Mesendoderm (in vitro differentiated cells): ENCODE measurements around the gene SEMA5B.

Experiments
- DNase-seq: peaks from one replicate; pipeline ENCODE4 v3.0.0; 2013
- H2AK5ac ChIP-seq: 2 replicates; pipeline ENCODE4 v1.6.1; 2013; ENCODE audit warnings: low read length, inconsistent platforms
- H2BK120ac ChIP-seq: 2 replicates; pipeline ENCODE4 v1.6.1; 2013; ENCODE audit warnings: low read depth, mild to moderate bottlenecking, low read length, moderate library complexity, mixed read lengths
- H2BK15ac ChIP-seq: replicated peaks from 2 replicates; pipeline ENCODE4 v1.6.1; 2013; ENCODE audit warnings: low read depth, mild to moderate bottlenecking, moderate library complexity
- H2BK5ac ChIP-seq: 2 replicates; pipeline ENCODE4 v1.6.1; 2013; ENCODE audit warnings: low read length, inconsistent platforms
- H3K18ac ChIP-seq: 2 replicates; pipeline ENCODE4 v1.6.1; 2013; ENCODE audit warnings: mild to moderate bottlenecking, low read length, mixed read lengths
- H3K23ac ChIP-seq: one replicate; pipeline ENCODE4 v1.6.1; 2013; ENCODE audit warnings: low read length
- H3K27ac ChIP-seq: 2 replicates; pipeline ENCODE4 v1.5.1; 2013; ENCODE audit warnings: low read depth, mild to moderate bottlenecking, inconsistent platforms, low read length, moderate library complexity
- H3K27me3 ChIP-seq: 2 replicates; pipeline ENCODE4 v1.6.1; 2013; ENCODE audit warnings: low read length, control low read depth, mild to moderate bottlenecking, inconsistent platforms; ENCODE audit not compliant: insufficient read depth, poor library complexity
- H3K36me3 ChIP-seq: 2 replicates; pipeline ENCODE4 v1.6.1; 2013; ENCODE audit warnings: low read length, inconsistent platforms; ENCODE audit not compliant: control insufficient read depth, insufficient read depth
- H3K4ac ChIP-seq: one replicate; pipeline ENCODE4 v1.6.1; 2013; ENCODE audit warnings: low read depth, mild to moderate bottlenecking, low read length, moderate library complexity
- H3K4me1 ChIP-seq: 2 replicates; pipeline ENCODE4 v1.6.1; 2013; ENCODE audit warnings: low read depth, low read length, inconsistent platforms; ENCODE audit not compliant: control insufficient read depth
- H3K4me2 ChIP-seq: 2 replicates; pipeline ENCODE4 v1.6.1; 2013; ENCODE audit warnings: low read length
- H3K4me3 ChIP-seq: 2 replicates; pipeline ENCODE4 v1.5.1; 2013; ENCODE audit warnings: mild to moderate bottlenecking, low read length
- H3K56ac ChIP-seq: one replicate; pipeline ENCODE4 v1.6.1; 2013; ENCODE audit warnings: low read length
- H3K79me1 ChIP-seq: 2 replicates; pipeline ENCODE4 v1.6.1; 2013; ENCODE audit warnings: low read length, inconsistent platforms
- H3K79me2 ChIP-seq: 2 replicates; pipeline ENCODE4 v1.6.1; 2013; ENCODE audit warnings: mild to moderate bottlenecking, low read length; ENCODE audit not compliant: control insufficient read depth, insufficient read depth
- H3K9ac ChIP-seq: 2 replicates; pipeline ENCODE4 v1.6.1; 2013; ENCODE audit warnings: low read length, inconsistent platforms
- H4K5ac ChIP-seq: one replicate; pipeline ENCODE4 v1.6.1; 2013; ENCODE audit warnings: low read length
- H4K8ac ChIP-seq: one replicate; pipeline ENCODE4 v1.6.1; 2013; ENCODE audit warnings: low read depth, mild to moderate bottlenecking, control low read depth, low read length, moderate library complexity
- WGBS: extraction: QIAGEN DNeasy Blood & Tissue Kit; methylation state at CpG from one replicate; pipeline ENCODE4 v1.1.7; 2013; ENCODE audit warnings: low lambda C conversion rate, missing lambda C conversion rate; ENCODE audit not compliant: insufficient coverage; ENCODE audit errors: extremely low coverage; 5-methylcytosine and 5-hydroxymethylcytosine counted together

SEMA5B gene

GRCh38 chr3:123037015-123037375 is 9.4 kb upstream of the SEMA5B start:
- H3K4me1 ChIP-seq, result peaks cover 3% of the 10 kb centered on the region
- no peaks in the 10 kb centered on the region for H3K79me2 ChIP-seq
- H3K27me3 ChIP-seq, result no peaks in the 10 kb centered on the region
- H3K4ac ChIP-seq, result no peak overlapping the region
- H3K23ac ChIP-seq, result no peak overlapping the region
- DNase-seq, result no peak
- no peaks in the 10 kb centered on the region for H3K79me1 ChIP-seq
- H2BK5ac ChIP-seq, result no peak overlapping the region
- H3K9ac ChIP-seq, result no peak overlapping the region
- H2BK120ac ChIP-seq, result no peak overlapping the region
- H3K4me3 ChIP-seq, result no peak overlapping the region
- H3K36me3 ChIP-seq, result no peaks in the 10 kb centered on the region
- H2BK15ac ChIP-seq, result no peak overlapping the region
- H3K27ac ChIP-seq, result no peak overlapping the region
- WGBS, result no CpG with 5 or more reads among the region's 5 CpGs
- H2AK5ac ChIP-seq, result no peak overlapping the region
- H4K8ac ChIP-seq, result no peak overlapping the region
- H3K18ac ChIP-seq, result no peak overlapping the region
- no peak overlapping the region for H3K56ac ChIP-seq
- H4K5ac ChIP-seq, result no peak overlapping the region
- H3K4me2 ChIP-seq, result no peak overlapping the region

DNA sequence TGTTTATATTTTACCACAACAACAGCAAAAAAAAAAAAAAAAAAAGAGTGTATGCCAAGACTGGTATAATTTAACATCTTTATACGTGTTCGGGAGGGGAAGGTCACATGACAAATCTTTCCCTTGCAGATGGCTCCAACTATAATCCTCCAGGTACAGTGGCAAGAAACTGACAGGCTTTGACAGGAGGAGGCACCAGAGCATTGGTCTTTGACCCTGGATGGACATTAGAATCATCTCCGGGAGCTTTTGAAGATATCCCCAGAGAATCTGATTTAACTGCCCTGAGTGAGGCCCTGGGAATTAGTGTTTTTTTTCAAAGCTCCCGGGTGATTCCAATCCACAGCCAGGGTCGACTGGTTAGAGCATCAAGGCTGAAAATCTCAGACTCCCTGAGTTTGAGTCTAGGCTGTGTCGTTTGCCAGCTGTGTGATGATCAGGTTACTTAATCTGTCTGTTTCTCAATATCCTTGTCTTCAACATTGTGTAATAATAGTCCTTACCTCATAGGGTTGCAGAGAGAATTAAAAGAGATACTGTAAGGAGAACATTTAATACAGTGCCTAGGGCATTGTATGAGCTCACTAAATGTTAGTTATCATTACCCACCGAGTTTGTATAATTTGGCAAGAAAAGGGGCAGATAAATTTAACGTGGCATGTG is 8.9 kb upstream of the SEMA5B start:
- no peak overlapping the region for H3K27ac ChIP-seq
- H4K8ac ChIP-seq, result no peak overlapping the region
- no peaks in the 10 kb centered on the region for H3K27me3 ChIP-seq
- no peak overlapping the region for H3K23ac ChIP-seq
- H2BK15ac ChIP-seq, result no peak overlapping the region
- no CpG with 5 or more reads among the region's 8 CpGs for WGBS
- peaks cover 3% of the 10 kb centered on the region for H3K4me1 ChIP-seq
- H3K79me1 ChIP-seq, result no peaks in the 10 kb centered on the region
- no peak overlapping the region for H4K5ac ChIP-seq
- no peak overlapping the region for H3K4me2 ChIP-seq
- H3K18ac ChIP-seq, result no peak overlapping the region
- H3K36me3 ChIP-seq, result no peaks in the 10 kb centered on the region
- H3K79me2 ChIP-seq, result no peaks in the 10 kb centered on the region
- H2AK5ac ChIP-seq, result no peak overlapping the region
- H3K56ac ChIP-seq, result no peak overlapping the region
- no peak overlapping the region for H3K9ac ChIP-seq
- no peak for DNase-seq
- no peak overlapping the region for H3K4me3 ChIP-seq
- H2BK120ac ChIP-seq, result no peak overlapping the region
- H2BK5ac ChIP-seq, result no peak overlapping the region
- H3K4ac ChIP-seq, result no peak overlapping the region

GRCh38 chr3:123034996-123035395 is 7.4 kb upstream of the SEMA5B start:
- Histone ChIP-seq H2AK5ac (no peak overlapping the region), H3K79me1 (no peaks in the 10 kb centered on the region), H3K4me2 (no peak overlapping the region), H3K4ac (no peak overlapping the region), H3K9ac (no peak overlapping the region), H3K23ac (no peak overlapping the region), H4K5ac (no peak overlapping the region), H3K27me3 (no peaks in the 10 kb centered on the region), H3K4me1 (peaks cover 3% of the 10 kb centered on the region), H3K27ac (no peak overlapping the region), H3K56ac (no peak overlapping the region), H3K79me2 (no peaks in the 10 kb centered on the region), H3K4me3 (no peak overlapping the region), H3K18ac (no peak overlapping the region), H4K8ac (no peak overlapping the region), H2BK5ac (no peak overlapping the region), H3K36me3 (no peaks in the 10 kb centered on the region), H2BK120ac (no peak overlapping the region), H2BK15ac (no peak overlapping the region)
- WGBS, result no CpG with 5 or more reads among the region's 3 CpGs
- no peak for DNase-seq

- Histone ChIP-seq H3K27ac (no peak overlapping the region), H3K36me3 (no peaks in the 10 kb centered on the region), H3K4ac (no peak overlapping the region), H3K23ac (no peak overlapping the region), H2BK15ac (no peak overlapping the region), H3K56ac (no peak overlapping the region), H3K18ac (no peak overlapping the region), H3K79me2 (no peaks in the 10 kb centered on the region), H2BK5ac (no peak overlapping the region), H3K4me2 (no peak overlapping the region), H3K79me1 (no peaks in the 10 kb centered on the region), H4K5ac (no peak overlapping the region), H3K4me1 (peaks cover 3% of the 10 kb centered on the region), H3K9ac (no peak overlapping the region), H2BK120ac (no peak overlapping the region), H3K27me3 (no peaks in the 10 kb centered on the region), H4K8ac (no peak overlapping the region), H3K4me3 (no peak overlapping the region), H2AK5ac (no peak overlapping the region)
- peak; percentile 64 for DNase-seq
- WGBS, result no CpG with 5 or more reads among the region's 5 CpGs
These were observed 6.6 kb upstream of the SEMA5B start for GRCh38 chr3:123034120-123034519.

DNA sequence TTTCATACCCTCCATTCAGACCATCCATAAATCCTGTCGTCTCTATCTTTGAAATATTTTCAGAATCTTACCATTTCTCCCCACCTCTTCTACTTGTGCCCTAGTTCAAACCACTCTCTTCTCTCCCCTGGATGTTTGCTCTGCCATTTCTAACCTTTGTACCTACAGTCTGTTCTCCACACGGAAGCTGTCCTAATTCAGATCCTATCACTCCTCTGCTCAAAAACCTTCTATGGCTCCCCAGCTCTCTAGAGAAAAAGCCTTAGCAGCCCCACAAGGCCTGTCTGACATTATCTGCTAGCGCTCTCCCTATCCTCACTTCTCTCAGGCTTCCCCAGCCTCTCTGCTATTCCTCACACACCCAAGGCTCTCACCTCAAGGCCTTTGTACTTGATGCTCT is 4.5 kb upstream of the SEMA5B start:
- DNase-seq, result no peak
- Histone ChIP-seq H2BK5ac (no peak overlapping the region), H4K8ac (no peak overlapping the region), H3K56ac (no peak overlapping the region), H3K4me3 (no peak overlapping the region), H3K4me1 (peaks cover 3% of the 10 kb centered on the region), H3K4ac (no peak overlapping the region), H3K4me2 (no peak overlapping the region), H3K79me1 (no peaks in the 10 kb centered on the region), H3K9ac (no peak overlapping the region), H3K18ac (no peak overlapping the region), H2BK120ac (no peak overlapping the region), H2BK15ac (no peak overlapping the region), H3K27me3 (no peaks in the 10 kb centered on the region), H3K23ac (no peak overlapping the region), H3K27ac (no peak overlapping the region), H3K79me2 (no peaks in the 10 kb centered on the region), H3K36me3 (no peaks in the 10 kb centered on the region), H2AK5ac (no peak overlapping the region), H4K5ac (no peak overlapping the region)
- WGBS, result no CpG with 5 or more reads among the region's 3 CpGs

DNA sequence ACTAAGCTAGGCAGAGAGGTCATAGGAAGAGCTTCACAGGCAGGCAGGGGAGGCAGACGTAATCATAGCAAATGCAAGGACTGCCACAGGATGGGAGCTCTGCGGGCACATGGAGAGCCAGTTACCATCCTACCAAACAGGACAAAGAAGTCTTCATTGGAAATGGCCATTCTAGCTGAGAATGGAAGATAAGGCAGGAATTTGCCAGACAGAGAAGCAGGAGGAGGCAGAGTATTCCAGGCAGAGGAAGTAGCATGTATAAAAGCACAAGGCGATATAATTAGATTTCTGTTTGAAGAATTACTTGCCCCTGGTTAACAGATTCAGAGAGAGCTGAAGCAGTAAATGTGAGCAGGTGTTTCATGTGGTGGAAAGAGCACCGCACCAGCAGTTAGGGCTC is 3.5 kb upstream of the SEMA5B start:
- Histone ChIP-seq H3K56ac (no peak overlapping the region), H3K18ac (no peak overlapping the region), H4K5ac (no peak overlapping the region), H3K79me1 (no peaks in the 10 kb centered on the region), H3K4me3 (no peak overlapping the region), H3K27me3 (no peaks in the 10 kb centered on the region), H2AK5ac (no peak overlapping the region), H3K4me2 (no peak overlapping the region), H4K8ac (no peak overlapping the region), H2BK15ac (no peak overlapping the region), H3K79me2 (no peaks in the 10 kb centered on the region), H2BK120ac (no peak overlapping the region), H3K9ac (no peak overlapping the region), H3K36me3 (no peaks in the 10 kb centered on the region), H2BK5ac (no peak overlapping the region), H3K23ac (no peak overlapping the region), H3K4ac (no peak overlapping the region), H3K4me1 (peaks cover 3% of the 10 kb centered on the region), H3K27ac (no peak overlapping the region)
- no CpG with 5 or more reads among the region's 4 CpGs for WGBS
- peak; percentile 85 for DNase-seq
